ENCODE data around the gene THRAP3.
"Not testable (repeated sequence)": the region's sequence is repeated elsewhere in the genome, so short reads cannot be mapped to it uniquely, and the experiment has no call there.

DNA sequence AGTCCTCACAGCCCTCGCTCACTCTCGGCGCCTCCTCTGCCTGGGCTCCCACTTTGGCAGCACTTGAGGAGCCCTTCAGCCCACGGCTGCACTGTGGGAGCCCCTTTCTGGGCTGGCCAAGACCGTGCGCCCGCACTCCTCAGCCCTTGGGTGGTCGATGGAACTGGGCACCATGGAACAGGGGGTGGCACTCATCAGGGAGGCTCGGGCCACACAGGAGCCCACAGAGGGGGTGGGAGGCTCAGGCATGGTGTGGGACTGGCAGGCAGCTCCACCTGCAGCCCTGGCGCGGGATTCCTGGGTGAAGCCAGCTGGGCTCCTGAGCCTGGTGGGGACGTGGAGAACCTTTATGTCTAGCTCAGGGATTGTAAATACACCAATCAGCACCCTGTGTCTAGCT, 27.4 kb upstream of the THRAP3 start:
- not testable (repeated sequence) for TF ChIP-seq POLR2A, EP300, POLR2AphosphoS5 (IDR thresholded peaks at IDR 0.05)
- TF ChIP-seq, protein P1, sequence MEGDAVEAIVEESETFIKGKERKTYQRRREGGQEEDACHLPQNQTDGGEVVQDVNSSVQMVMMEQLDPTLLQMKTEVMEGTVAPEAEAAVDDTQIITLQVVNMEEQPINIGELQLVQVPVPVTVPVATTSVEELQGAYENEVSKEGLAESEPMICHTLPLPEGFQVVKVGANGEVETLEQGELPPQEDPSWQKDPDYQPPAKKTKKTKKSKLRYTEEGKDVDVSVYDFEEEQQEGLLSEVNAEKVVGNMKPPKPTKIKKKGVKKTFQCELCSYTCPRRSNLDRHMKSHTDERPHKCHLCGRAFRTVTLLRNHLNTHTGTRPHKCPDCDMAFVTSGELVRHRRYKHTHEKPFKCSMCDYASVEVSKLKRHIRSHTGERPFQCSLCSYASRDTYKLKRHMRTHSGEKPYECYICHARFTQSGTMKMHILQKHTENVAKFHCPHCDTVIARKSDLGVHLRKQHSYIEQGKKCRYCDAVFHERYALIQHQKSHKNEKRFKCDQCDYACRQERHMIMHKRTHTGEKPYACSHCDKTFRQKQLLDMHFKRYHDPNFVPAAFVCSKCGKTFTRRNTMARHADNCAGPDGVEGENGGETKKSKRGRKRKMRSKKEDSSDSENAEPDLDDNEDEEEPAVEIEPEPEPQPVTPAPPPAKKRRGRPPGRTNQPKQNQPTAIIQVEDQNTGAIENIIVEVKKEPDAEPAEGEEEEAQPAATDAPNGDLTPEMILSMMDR (IDR thresholded peaks at IDR 0.05): not testable (repeated sequence)

Measured in sigmoid colon (tissue), 4 donors.